ENCODE measurements around the gene LYZL1.

LYZL1 gene

GRCh38 chr10:29343607-29344038 is 54.8 kb downstream of the LYZL1 start:
- Histone ChIP-seq H2AFZ (ENCODE audit: low read length) (no peak overlapping the region), H3K36me3 (replicated peaks in 1 of 2; ENCODE audit: control insufficient read depth in 2 of 2, insufficient read depth in 2 of 2, low read length in 2 of 2) (no peaks in the 10 kb centered on the region), H3K4me1 (ENCODE audit: control insufficient read depth in 2 of 2, insufficient read depth in 1 of 2, low read depth in 1 of 2, low read length in 2 of 2) (peaks cover 6 to 8% of the 10 kb centered on the region in 2 donors), H3K27me3 (ENCODE audit: control insufficient read depth in 3 of 3, insufficient read depth in 3 of 3, low read depth in 1 of 3, low read length in 3 of 3) (no peaks in the 10 kb centered on the region), H3K23ac (ENCODE audit: low read depth, low read length, poor library complexity) (no peak overlapping the region), H3K9me3 (replicated peaks in 1 of 2; ENCODE audit: control insufficient read depth in 2 of 2, insufficient read depth in 1 of 2, low read depth in 1 of 2, low read length in 2 of 2) (no peaks in the 10 kb centered on the region), H2BK120ac (ENCODE audit: low read depth, low read length) (no peak overlapping the region), H3K9ac (ENCODE audit: low read depth, low read length, poor library complexity) (no peak overlapping the region), H3K18ac (ENCODE audit: low read length) (no peak overlapping the region), H3K27ac (replicated peaks; ENCODE audit: low read length) (no peak overlapping the region), H3K4me3 (ENCODE audit: low read length in 2 of 2) (no peak overlapping the region), H2BK5ac (ENCODE audit: low read length) (no peak overlapping the region), H2BK15ac (ENCODE audit: low read length) (no peak overlapping the region), H2AK5ac (ENCODE audit: low read depth, low read length) (no peak overlapping the region), H3K4ac (ENCODE audit: low read length) (no peak overlapping the region), H3K4me2 (ENCODE audit: insufficient read depth, low read length, poor library complexity, severe bottlenecking) (no peak overlapping the region), H4K8ac (ENCODE audit: low read depth, low read length) (no peak overlapping the region), H2BK12ac (ENCODE audit: low read length) (no peak overlapping the region), H3K79me1 (ENCODE audit: low read depth, low read length) (no peaks in the 10 kb centered on the region), H4K91ac (ENCODE audit: low read depth, low read length, poor library complexity) (no peak overlapping the region), H3K14ac (ENCODE audit: low read length) (no peak overlapping the region)
- WGBS, 2 donors (ENCODE audit: extremely low coverage in 2 of 2, insufficient read length in 2 of 2, insufficient replicate concordance in 1 of 2) = no CpG with 5 or more reads among the region's 7 CpGs
- DNase-seq (ENCODE audit: low spot score) = no peak

- H4K8ac ChIP-seq (ENCODE audit: low read depth, low read length) = no peak overlapping the region
- H3K27ac ChIP-seq (replicated peaks; ENCODE audit: low read length) = no peak overlapping the region
- H3K4me3 ChIP-seq (ENCODE audit: low read length in 2 of 2) = no peak overlapping the region
- H3K4ac ChIP-seq (ENCODE audit: low read length) = no peak overlapping the region
- no peaks in the 10 kb centered on the region for H3K27me3 ChIP-seq (ENCODE audit: control insufficient read depth in 3 of 3, insufficient read depth in 3 of 3, low read depth in 1 of 3, low read length in 3 of 3)
- DNase-seq (ENCODE audit: low spot score) = no peak
- no peak overlapping the region for H2BK120ac ChIP-seq (ENCODE audit: low read depth, low read length)
- H2AK5ac ChIP-seq (ENCODE audit: low read depth, low read length) = no peak overlapping the region
- H2AFZ ChIP-seq (ENCODE audit: low read length) = peak overlapping the region; percentile 53
- no peak overlapping the region for H2BK5ac ChIP-seq (ENCODE audit: low read length)
- no peak overlapping the region for H3K18ac ChIP-seq (ENCODE audit: low read length)
- no peak overlapping the region for H2BK12ac ChIP-seq (ENCODE audit: low read length)
- no peak overlapping the region for H4K91ac ChIP-seq (ENCODE audit: low read depth, low read length, poor library complexity)
- no peak overlapping the region for H3K9ac ChIP-seq (ENCODE audit: low read depth, low read length, poor library complexity)
- H2BK15ac ChIP-seq (ENCODE audit: low read length) = no peak overlapping the region
- no peaks in the 10 kb centered on the region for H3K36me3 ChIP-seq (replicated peaks in 1 of 2; ENCODE audit: control insufficient read depth in 2 of 2, insufficient read depth in 2 of 2, low read length in 2 of 2)
- no peaks in the 10 kb centered on the region for H3K79me1 ChIP-seq (ENCODE audit: low read depth, low read length)
- H3K4me1 ChIP-seq (ENCODE audit: control insufficient read depth in 2 of 2, insufficient read depth in 1 of 2, low read depth in 1 of 2, low read length in 2 of 2) = peaks cover 6 to 8% of the 10 kb centered on the region in 2 donors
- no peak overlapping the region for H3K4me2 ChIP-seq (ENCODE audit: insufficient read depth, low read length, poor library complexity, severe bottlenecking)
- no CpG with 5 or more reads among the region's 18 CpGs for WGBS, 2 donors (ENCODE audit: extremely low coverage in 2 of 2, insufficient read length in 2 of 2, insufficient replicate concordance in 1 of 2)
- no peak overlapping the region for H3K14ac ChIP-seq (ENCODE audit: low read length)
- H3K23ac ChIP-seq (ENCODE audit: low read depth, low read length, poor library complexity) = no peak overlapping the region
- H3K9me3 ChIP-seq (replicated peaks in 1 of 2; ENCODE audit: control insufficient read depth in 2 of 2, insufficient read depth in 1 of 2, low read depth in 1 of 2, low read length in 2 of 2) = no peaks in the 10 kb centered on the region
Observed at GRCh38 chr10:29344073-29344820, 55.4 kb downstream of the LYZL1 start.

- Histone ChIP-seq H3K4ac (ENCODE audit: low read length) (no peak overlapping the region), H3K18ac (ENCODE audit: low read length) (no peak overlapping the region), H3K4me2 (ENCODE audit: insufficient read depth, low read length, poor library complexity, severe bottlenecking) (no peak overlapping the region), H2BK15ac (ENCODE audit: low read length) (no peak overlapping the region), H2AK5ac (ENCODE audit: low read depth, low read length) (no peak overlapping the region), H2BK5ac (ENCODE audit: low read length) (no peak overlapping the region), H2BK120ac (ENCODE audit: low read depth, low read length) (no peak overlapping the region), H3K9me3 (replicated peaks in 1 of 2; ENCODE audit: control insufficient read depth in 2 of 2, insufficient read depth in 1 of 2, low read depth in 1 of 2, low read length in 2 of 2) (no peaks in the 10 kb centered on the region), H3K27me3 (ENCODE audit: control insufficient read depth in 3 of 3, insufficient read depth in 3 of 3, low read depth in 1 of 3, low read length in 3 of 3) (no peaks in the 10 kb centered on the region), H3K27ac (replicated peaks; ENCODE audit: low read length) (no peak overlapping the region), H3K79me1 (ENCODE audit: low read depth, low read length) (no peaks in the 10 kb centered on the region), H4K8ac (ENCODE audit: low read depth, low read length) (no peak overlapping the region), H3K4me3 (ENCODE audit: low read length in 2 of 2) (no peak overlapping the region), H3K23ac (ENCODE audit: low read depth, low read length, poor library complexity) (no peak overlapping the region), H4K91ac (ENCODE audit: low read depth, low read length, poor library complexity) (no peak overlapping the region), H3K14ac (ENCODE audit: low read length) (no peak overlapping the region), H3K36me3 (replicated peaks in 1 of 2; ENCODE audit: control insufficient read depth in 2 of 2, insufficient read depth in 2 of 2, low read length in 2 of 2) (no peaks in the 10 kb centered on the region), H3K4me1 (ENCODE audit: control insufficient read depth in 2 of 2, insufficient read depth in 1 of 2, low read depth in 1 of 2, low read length in 2 of 2) (peaks cover 6 to 8% of the 10 kb centered on the region in 2 donors), H3K9ac (ENCODE audit: low read depth, low read length, poor library complexity) (no peak overlapping the region), H2AFZ (ENCODE audit: low read length) (no peak overlapping the region), H2BK12ac (ENCODE audit: low read length) (no peak overlapping the region)
- no CpG with 5 or more reads among the region's 9 CpGs for WGBS, 2 donors (ENCODE audit: extremely low coverage in 2 of 2, insufficient read length in 2 of 2, insufficient replicate concordance in 1 of 2)
- DNase-seq (ENCODE audit: low spot score) = no peak
Observed at GRCh38 chr10:29345144-29345909, 56.5 kb downstream of the LYZL1 start.

GRCh38 chr10:29345910-29346209 is 57.0 kb downstream of the LYZL1 start:
- no peak overlapping the region for H2BK15ac ChIP-seq (ENCODE audit: low read length)
- H2BK5ac ChIP-seq (ENCODE audit: low read length) = no peak overlapping the region
- H2AFZ ChIP-seq (ENCODE audit: low read length) = no peak overlapping the region
- no peak overlapping the region for H3K4me2 ChIP-seq (ENCODE audit: insufficient read depth, low read length, poor library complexity, severe bottlenecking)
- DNase-seq (ENCODE audit: low spot score) = no peak
- H4K8ac ChIP-seq (ENCODE audit: low read depth, low read length) = no peak overlapping the region
- H2BK120ac ChIP-seq (ENCODE audit: low read depth, low read length) = no peak overlapping the region
- no peak overlapping the region for H3K4me3 ChIP-seq (ENCODE audit: low read length in 2 of 2)
- H3K27ac ChIP-seq (replicated peaks; ENCODE audit: low read length) = no peak overlapping the region
- no peak overlapping the region for H3K4ac ChIP-seq (ENCODE audit: low read length)
- no peaks in the 10 kb centered on the region for H3K36me3 ChIP-seq (replicated peaks in 1 of 2; ENCODE audit: control insufficient read depth in 2 of 2, insufficient read depth in 2 of 2, low read length in 2 of 2)
- no peaks in the 10 kb centered on the region for H3K9me3 ChIP-seq (replicated peaks in 1 of 2; ENCODE audit: control insufficient read depth in 2 of 2, insufficient read depth in 1 of 2, low read depth in 1 of 2, low read length in 2 of 2)
- H3K79me1 ChIP-seq (ENCODE audit: low read depth, low read length) = no peaks in the 10 kb centered on the region
- H3K23ac ChIP-seq (ENCODE audit: low read depth, low read length, poor library complexity) = no peak overlapping the region
- H3K4me1 ChIP-seq (ENCODE audit: control insufficient read depth in 2 of 2, insufficient read depth in 1 of 2, low read depth in 1 of 2, low read length in 2 of 2) = peaks cover 6 to 8% of the 10 kb centered on the region in 2 donors
- H4K91ac ChIP-seq (ENCODE audit: low read depth, low read length, poor library complexity) = no peak overlapping the region
- no peaks in the 10 kb centered on the region for H3K27me3 ChIP-seq (ENCODE audit: control insufficient read depth in 3 of 3, insufficient read depth in 3 of 3, low read depth in 1 of 3, low read length in 3 of 3)
- H3K18ac ChIP-seq (ENCODE audit: low read length) = peak overlapping the region; percentile 11
- WGBS, 2 donors (ENCODE audit: extremely low coverage in 2 of 2, insufficient read length in 2 of 2, insufficient replicate concordance in 1 of 2) = no CpG with 5 or more reads among the region's 3 CpGs
- no peak overlapping the region for H3K9ac ChIP-seq (ENCODE audit: low read depth, low read length, poor library complexity)
- H3K14ac ChIP-seq (ENCODE audit: low read length) = no peak overlapping the region
- H2AK5ac ChIP-seq (ENCODE audit: low read depth, low read length) = no peak overlapping the region
- H2BK12ac ChIP-seq (ENCODE audit: low read length) = no peak overlapping the region
